ACHN (cell line): ENCODE measurements around the gene NTSR1.
"Not testable (repeated sequence)": the region's sequence is repeated elsewhere in the genome, so short reads cannot be mapped to it uniquely, and the experiment has no call there.

Experiments used
- DNase-seq: peaks from one replicate; pipeline ENCODE4 v3.0.0-alpha.2; 2015
- in situ Hi-C: cut with HindIII; loops from 2 replicates; pipeline ENCODE4 v1.10.0; 2017; ENCODE audit warnings: low sequenced_read_pairs, low pct_ligation_motif_present, low pct_unique_long_range_greater_than_20kb

The NTSR1 gene

DNA sequence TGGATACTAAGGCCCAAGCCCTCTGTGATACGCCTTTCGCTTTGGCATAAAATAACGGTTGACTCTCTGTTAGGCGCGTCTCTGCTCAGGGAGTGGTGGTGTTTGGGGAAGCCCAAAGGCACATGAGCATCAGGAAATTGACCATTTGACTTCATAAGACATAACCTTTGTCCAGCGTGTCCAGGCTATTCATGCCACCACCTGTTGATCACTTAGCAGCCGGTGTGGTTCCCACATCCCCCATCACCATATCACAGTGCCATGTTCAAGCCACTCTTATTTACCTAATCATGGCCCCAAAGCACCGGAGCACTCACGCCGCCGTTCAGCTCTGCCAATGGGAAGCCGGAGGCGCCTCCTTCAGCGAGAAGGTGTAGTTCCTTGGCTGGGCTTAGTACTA is 38.5 kb upstream of the NTSR1 start:
- DNase-seq, result no peak
- in situ Hi-C loops, result no loop called here

DNA sequence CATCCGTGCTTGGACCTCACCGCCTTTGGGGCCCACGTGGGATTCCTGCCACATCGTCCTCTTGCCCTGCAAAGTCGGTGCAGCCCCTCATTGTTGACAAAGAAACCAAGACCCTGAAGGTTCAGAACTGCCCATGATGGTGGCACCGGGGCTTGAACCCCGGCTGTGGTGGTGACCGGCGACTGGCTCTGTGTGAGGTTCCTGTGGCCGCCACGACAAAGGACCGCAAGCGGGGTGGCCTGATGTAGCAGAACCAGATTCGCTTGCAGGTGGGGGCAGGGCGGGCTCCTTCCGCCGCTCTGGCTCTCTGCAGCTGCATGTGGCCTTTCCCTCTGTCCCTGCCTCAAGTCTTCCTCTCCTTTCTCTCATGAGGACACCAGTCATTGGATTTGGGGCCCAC is 37.6 kb upstream of the NTSR1 start:
- no peak for DNase-seq
- in situ Hi-C loops, result no loop called here

GRCh38 chr20:62671765-62672164 is 36.9 kb upstream of the NTSR1 start:
- no peak for DNase-seq
- in situ Hi-C loops, result no loop called here

DNA sequence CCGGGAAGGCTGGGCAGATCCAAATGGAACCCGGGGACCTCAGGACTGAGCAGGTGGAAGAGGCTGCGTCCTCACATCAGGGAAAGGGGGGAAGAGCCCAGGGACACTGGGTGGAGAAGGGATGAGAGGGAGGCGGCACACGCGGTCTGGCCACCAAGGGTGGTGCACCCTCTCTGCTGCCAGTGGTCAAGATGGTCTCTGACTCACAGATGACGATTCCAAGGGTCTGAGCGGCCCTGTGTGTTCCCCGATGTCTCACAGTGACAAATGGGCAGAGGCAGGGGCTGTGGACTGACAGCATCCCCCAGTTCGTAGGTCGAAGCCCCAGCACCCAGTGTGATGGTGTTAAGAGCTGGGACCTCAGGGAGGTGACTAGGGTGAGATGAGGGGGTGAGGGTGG is 34.3 kb upstream of the NTSR1 start:
- no peak for DNase-seq
- in situ Hi-C loops, result no loop called here

GRCh38 chr20:62675156-62675876 is 33.3 kb upstream of the NTSR1 start:
- no peak for DNase-seq
- in situ Hi-C loops, result no loop called here

DNA sequence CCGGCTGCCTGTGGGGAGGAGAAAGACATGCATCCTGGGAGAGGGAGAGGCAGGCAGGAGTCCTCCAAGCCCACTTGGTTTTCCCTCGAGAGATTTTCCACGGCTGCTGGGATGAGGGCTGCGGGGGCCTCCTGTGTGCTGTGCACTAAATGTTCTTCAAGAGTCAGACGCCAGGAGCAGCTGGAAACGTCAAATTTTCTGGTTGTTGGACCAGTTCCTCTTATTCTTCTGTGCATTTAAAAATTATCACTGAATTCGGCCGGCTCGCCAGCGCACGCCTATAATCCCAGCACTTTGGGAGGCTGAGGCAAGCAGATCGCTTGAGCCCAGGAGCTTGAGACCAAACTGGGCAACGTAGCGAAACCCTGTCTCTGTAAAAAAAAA is 32.8 kb upstream of the NTSR1 start:
- DNase-seq, result no peak
- in situ Hi-C loops, result no loop called here

- in situ Hi-C loops, result no loop called here
- no peak for DNase-seq
Observed at GRCh38 chr20:62676976-62677375, 31.7 kb upstream of the NTSR1 start.

GRCh38 chr20:62677678-62678077 is 31.0 kb upstream of the NTSR1 start:
- in situ Hi-C loops, result no loop called here
- no peak for DNase-seq

GRCh38 chr20:62678553-62678952 is 30.1 kb upstream of the NTSR1 start:
- DNase-seq, result no peak
- in situ Hi-C loops, result no loop called here

GRCh38 chr20:62679978-62680589 is 28.6 kb upstream of the NTSR1 start:
- in situ Hi-C loops, result no loop called here
- no peak for DNase-seq

DNA sequence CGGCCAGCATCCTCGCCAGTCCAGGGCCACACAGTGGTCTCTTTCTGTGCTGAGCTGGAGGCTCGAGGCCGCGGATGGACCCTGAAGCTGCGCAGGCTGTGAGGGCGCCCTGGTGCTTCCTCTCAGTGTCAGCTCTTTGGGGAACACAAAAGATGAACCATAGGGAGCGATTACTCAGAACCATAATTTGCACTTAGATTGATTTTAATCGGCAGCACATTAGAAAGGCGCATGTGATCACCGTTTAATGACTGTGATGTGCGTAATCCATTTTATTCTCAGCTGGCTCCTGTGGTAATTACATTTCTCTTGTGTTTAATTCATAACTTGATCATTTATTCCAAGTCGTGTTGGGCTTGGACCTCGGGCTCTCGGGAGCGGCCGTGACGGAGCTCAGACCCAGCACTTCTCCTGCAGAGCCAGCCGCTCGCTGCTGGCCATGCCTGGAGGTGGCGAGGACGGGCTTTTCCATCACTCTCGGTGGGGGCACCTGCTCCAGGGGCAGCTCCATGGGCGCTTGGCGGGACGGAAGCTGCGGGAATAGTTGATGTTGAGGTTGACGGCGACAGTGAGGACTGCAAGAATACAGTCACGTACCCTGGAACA is 25.6 kb upstream of the NTSR1 start:
- in situ Hi-C loops, result no loop called here
- DNase-seq, result no peak

GRCh38 chr20:62683660-62684322 is 24.8 kb upstream of the NTSR1 start:
- DNase-seq, in situ Hi-C loops: not testable (repeated sequence)

DNA sequence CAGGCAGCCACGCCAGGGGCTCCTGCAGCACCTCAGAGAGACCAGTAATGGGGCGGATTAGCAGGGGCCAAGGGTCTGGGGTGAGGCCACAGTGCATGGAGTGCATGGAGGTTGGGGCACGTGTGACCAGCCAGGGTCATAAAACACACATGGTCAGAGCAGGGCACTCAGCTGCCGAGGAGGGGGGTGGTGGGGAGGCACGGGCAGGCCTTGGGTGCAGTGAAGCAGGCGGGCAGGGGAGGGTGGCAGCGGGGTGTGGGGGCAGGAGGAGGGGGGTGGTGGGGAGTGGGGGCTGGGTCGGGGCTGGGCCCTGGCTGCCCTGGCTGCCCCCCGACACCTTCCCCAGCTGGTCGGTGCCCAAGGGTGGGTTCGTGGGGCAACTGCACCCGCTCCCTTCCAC is 23.7 kb upstream of the NTSR1 start:
- in situ Hi-C loops, result no loop called here
- DNase-seq, result no peak

- in situ Hi-C loops, result no loop called here
- no peak for DNase-seq
Observed at GRCh38 chr20:62685781-62686555, 22.7 kb upstream of the NTSR1 start.

DNA sequence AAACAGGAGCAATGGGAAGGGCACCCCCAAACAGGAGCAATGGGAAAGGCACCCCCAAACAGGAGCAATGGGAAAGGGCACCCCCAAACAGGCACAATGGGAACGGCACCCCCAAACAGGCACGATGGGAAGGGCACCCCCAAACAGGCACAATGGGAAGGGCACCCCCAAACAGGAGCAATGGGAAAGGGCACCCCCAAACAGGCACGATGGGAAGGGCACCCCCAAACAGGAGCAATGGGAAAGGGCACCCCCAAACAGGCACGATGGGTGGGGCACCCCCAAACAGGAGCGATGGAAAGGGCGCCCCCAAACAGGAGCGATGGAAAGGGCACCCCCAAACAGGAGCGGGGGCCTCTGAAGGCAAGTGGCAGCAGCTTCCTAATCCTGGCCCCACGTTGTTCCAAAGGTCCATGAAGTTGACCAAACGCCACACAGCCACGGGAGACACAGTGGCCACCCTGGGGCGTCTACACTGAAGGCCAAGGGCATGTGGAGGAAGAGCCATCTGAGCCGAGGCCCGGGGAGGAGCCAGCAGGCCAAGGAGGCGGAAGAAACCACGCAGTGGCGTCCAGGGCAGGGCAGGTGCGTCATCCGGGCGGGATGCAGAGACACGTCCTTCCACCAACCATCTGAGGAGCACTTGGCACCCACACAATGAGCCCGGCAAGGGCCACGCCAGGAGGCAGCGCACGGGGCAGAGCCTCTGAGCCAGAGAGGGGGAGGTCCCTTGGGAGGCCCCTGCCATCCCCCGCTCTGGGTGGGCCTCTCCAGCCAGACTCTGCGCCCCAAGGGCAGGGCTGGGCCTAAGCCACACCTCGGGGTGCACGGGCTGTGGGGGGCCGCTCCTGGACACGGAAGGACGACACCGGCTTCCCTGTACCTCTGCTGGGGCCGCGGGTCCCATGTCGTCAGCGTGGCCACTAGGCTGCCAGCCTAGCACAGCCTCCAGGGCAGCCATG is 21.5 kb upstream of the NTSR1 start:
- in situ Hi-C loops, result no loop called here
- DNase-seq, result no peak

GRCh38 chr20:62688083-62688482 is 20.6 kb upstream of the NTSR1 start:
- no peak for DNase-seq
- in situ Hi-C loops, result no loop called here

- DNase-seq, result no peak
- in situ Hi-C loops, result no loop called here
Observed at GRCh38 chr20:62688855-62689460, 19.7 kb upstream of the NTSR1 start.

DNA sequence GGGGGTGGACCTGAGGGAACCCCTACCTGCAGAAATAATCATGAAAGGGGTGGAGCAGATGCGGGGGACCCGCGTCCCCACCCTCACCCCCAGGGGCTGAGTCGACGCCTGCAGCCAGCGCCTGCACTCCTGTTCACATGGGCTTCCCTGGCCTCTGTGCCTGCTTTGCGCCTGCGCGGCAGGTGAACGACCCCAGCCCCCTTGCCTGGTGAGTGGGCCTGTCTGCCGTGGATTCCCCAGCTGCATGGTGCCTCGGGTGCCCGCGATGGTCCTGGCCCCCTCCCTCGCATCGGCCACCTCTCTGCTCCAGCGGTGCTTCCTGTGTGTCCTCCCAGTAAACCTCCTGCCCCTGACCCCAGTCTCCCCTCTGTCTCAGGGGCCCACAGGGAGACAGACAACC is 18.8 kb upstream of the NTSR1 start:
- no peak for DNase-seq

More for the DNA sequence above, 18.8 kb upstream of the NTSR1 start:
- in situ Hi-C loops, result no loop called here
